SK-N-SH (cell line): Measurements from ENCODE around the gene MBLAC1. TPM values are rescaled to one million over a fixed set of nuclear protein-coding genes. Genes with fewer than 3 reads are reported as not detected.
A peak's percentile ranks its signal among the peaks of the same experiment; 100 is the strongest.

Experiments
- CTCF ChIA-PET: fragments of 300-600, 350-600 bp; formaldehyde crosslinking; extraction: SDS; loops from one replicate; lab custom pipeline; 2021; lab: Yijun Ruan, JAX
- POLR2A ChIA-PET: fragments of 350-600 bp; sonication (Branson Sonifier 250); formaldehyde crosslinking; extraction: SDS; loops from one replicate; lab custom pipeline; 2020; ENCODE audit warnings: antibody characterized with exemption, inconsistent platforms; lab: Yijun Ruan, JAX
- DNase-seq: peaks from one replicate; pipeline ENCODE4 v3.0.0; 2012
- H2AFZ ChIP-seq: fragments of 200-600 bp; sonication (generic); 2 replicates; pipeline ENCODE4 v1.8.1; 2016; ENCODE audit warnings: antibody characterized with exemption, mild to moderate bottlenecking, low read depth
- H3F3A ChIP-seq: fragments of 200-600 bp; sonication (generic); replicated peaks from 2 replicates; pipeline ENCODE3; 2016; ENCODE audit warnings: antibody characterized with exemption, mild to moderate bottlenecking; ENCODE audit not compliant: insufficient read depth
- H3K27ac ChIP-seq, 2 experiments: fragments of 200-500 bp in 1 of 2; fragments of 200-600 bp in 1 of 2; sonication (Bioruptor generic) in 1 of 2; sonication (generic), shearing (Covaris generic) in 1 of 2; 2 replicates each; pipeline versions ENCODE4 v1.5.1 to v1.6.1; 2014 to 2016; ENCODE audit warnings: low read depth in 2 of 2, inconsistent platforms in 1 of 2, low read length in 1 of 2, mild to moderate bottlenecking in 1 of 2, mixed read lengths in 1 of 2
- H3K27me3 ChIP-seq: fragments of 200-600 bp; sonication (generic), shearing (Covaris generic); 2 replicates; pipeline ENCODE4 v1.6.1; 2016; ENCODE audit warnings: mixed run types; ENCODE audit not compliant: insufficient read depth
- H3K36me3 ChIP-seq, 2 experiments: fragments of 200-500 bp in 1 of 2; fragments of 200-600 bp in 1 of 2; sonication (Bioruptor generic) in 1 of 2; sonication (generic) in 1 of 2; replicated peaks in 1 of 2; 2 replicates each; pipeline versions ENCODE3 to v1.5.1; 2014 to 2016; ENCODE audit warnings: low read length in 1 of 2, mild to moderate bottlenecking in 1 of 2; ENCODE audit not compliant: insufficient read depth in 2 of 2, control insufficient read depth in 1 of 2
- H3K4me1 ChIP-seq, 2 experiments: fragments of 200-500 bp in 1 of 2; fragments of 200-600 bp in 1 of 2; sonication (Bioruptor generic) in 1 of 2; sonication (generic), shearing (Covaris generic) in 1 of 2; 2 replicates each; pipeline versions ENCODE4 v1.5.1 to v1.6.1; 2014 to 2016; ENCODE audit warnings: low read depth in 1 of 2, low read length in 1 of 2, mixed run types in 1 of 2; ENCODE audit not compliant: insufficient read depth in 2 of 2, control insufficient read depth in 1 of 2
- H3K4me2 ChIP-seq: fragments of 200-600 bp; sonication (generic), shearing (Covaris generic); 2 replicates; pipeline ENCODE4 v1.6.1; 2017; ENCODE audit warnings: mixed run types
- H3K4me3 ChIP-seq, 2 experiments: fragments of 200-500 bp in 1 of 2; fragments of 200-600 bp in 1 of 2; sonication (Bioruptor generic) in 1 of 2; sonication (generic), shearing (Covaris generic) in 1 of 2; 2 replicates each; pipeline versions ENCODE4 v1.5.1 to v1.8.1; 2014 to 2016; ENCODE audit warnings: low read depth in 2 of 2, inconsistent platforms in 1 of 2, low read length in 1 of 2, mild to moderate bottlenecking in 1 of 2, mixed read lengths in 1 of 2, moderate library complexity in 1 of 2
- H3K79me2 ChIP-seq: fragments of 200-600 bp; sonication (generic); 2 replicates; pipeline ENCODE4 v1.8.1; 2017; ENCODE audit warnings: mild to moderate bottlenecking; ENCODE audit not compliant: insufficient read depth
- H3K9ac ChIP-seq: fragments of 200-600 bp; sonication (generic); 2 replicates; pipeline ENCODE4 v1.6.1; 2017; ENCODE audit warnings: mixed run types
- H3K9me2 ChIP-seq: fragments of 200-600 bp; sonication (generic); 2 replicates; pipeline ENCODE4 v1.6.1; 2017; ENCODE audit warnings: mixed run types
- H3K9me3 ChIP-seq: fragments of 200-600 bp; sonication (generic); 2 replicates; pipeline ENCODE4 v1.6.1; 2017; ENCODE audit warnings: mixed run types, mild to moderate bottlenecking, moderate library complexity
- H4K20me1 ChIP-seq: fragments of 200-600 bp; sonication (generic); 2 replicates; pipeline ENCODE4 v1.6.1; 2017; ENCODE audit warnings: mild to moderate bottlenecking, mixed run types; ENCODE audit not compliant: insufficient read depth
- CHD2 ChIP-seq: fragments of 150-350 bp; IDR thresholded peaks from 2 replicates; pipeline ENCODE4 v1.6.1; 2018; ENCODE audit warnings: low read length; ENCODE audit not compliant: partially characterized antibody
- ELF1 ChIP-seq: IDR thresholded peaks from 2 replicates; pipeline ENCODE4 v1.4.0; 2012
- EZH2phosphoT487 ChIP-seq: fragments of 200-600 bp; sonication (generic); IDR thresholded peaks from 2 replicates; pipeline ENCODE4 v1.6.1; 2017; ENCODE audit warnings: low read depth, mixed run types, mild to moderate bottlenecking, antibody characterized with exemption, moderate library complexity, borderline replicate concordance
- GABPA ChIP-seq: IDR thresholded peaks from 2 replicates; pipeline ENCODE4 v1.4.0; 2012; ENCODE audit warnings: low read depth, mild to moderate bottlenecking
- GATA2 ChIP-seq: sonication (generic); formaldehyde crosslinking; IDR thresholded peaks from 2 replicates; pipeline ENCODE4 v1.5.0; 2020; ENCODE audit warnings: mild to moderate bottlenecking, missing genetic modification reagents
- IRF3 ChIP-seq: fragments of 150-350 bp; IDR thresholded peaks from 2 replicates; pipeline ENCODE4 v1.6.1; 2016; ENCODE audit warnings: mild to moderate bottlenecking, low read depth, low read length
- MXI1 ChIP-seq: IDR thresholded peaks from 2 replicates; pipeline ENCODE4 v1.6.1; 2012; ENCODE audit warnings: mild to moderate bottlenecking, low read depth, low read length, improper control_type of control experiment
- NFIC ChIP-seq: IDR thresholded peaks from 2 replicates; pipeline ENCODE4 v1.4.0; 2012; ENCODE audit warnings: borderline replicate concordance
- NRF1 ChIP-seq: IDR thresholded peaks from 2 replicates; pipeline ENCODE4 v1.6.1; 2012; ENCODE audit warnings: low read depth, mild to moderate bottlenecking, low read length
- POLR2AphosphoS5 ChIP-seq: IDR thresholded peaks from 2 replicates; pipeline ENCODE4 v1.6.1; 2012; ENCODE audit warnings: low read depth, low read length
- RAD21 ChIP-seq: IDR thresholded peaks from 2 replicates; pipeline ENCODE4 v1.6.1; 2012; ENCODE audit warnings: mild to moderate bottlenecking, low read length
- SIN3A ChIP-seq: IDR thresholded peaks from 2 replicates; pipeline ENCODE4 v1.6.1; 2012; ENCODE audit warnings: low read depth, mild to moderate bottlenecking, low read length, moderate library complexity, borderline replicate concordance
- USF1 ChIP-seq: IDR thresholded peaks from 2 replicates; pipeline ENCODE4 v1.4.0; 2012; ENCODE audit warnings: low read depth, borderline replicate concordance
- USF2 ChIP-seq: fragments of 150-350 bp; IDR thresholded peaks from 2 replicates; pipeline ENCODE4 v1.6.1; 2017; ENCODE audit warnings: antibody characterized with exemption, low read length, low read depth, borderline replicate concordance
- YY1 ChIP-seq: IDR thresholded peaks from 2 replicates; pipeline ENCODE4 v1.4.0; 2012; ENCODE audit warnings: low read depth, mild to moderate bottlenecking
- ZBTB33 ChIP-seq: IDR thresholded peaks from 2 replicates; pipeline ENCODE4 v1.4.0; 2012; ENCODE audit warnings: low read depth, borderline replicate concordance
- WGBS: methylation state at CpG from one replicate; pipeline ENCODE4 v1.1.6; 2017; ENCODE audit warnings: low lambda C conversion rate; 5-methylcytosine and 5-hydroxymethylcytosine counted together
- polyA plus RNA-seq, 3 experiments: library from polyadenylated mRNA; depleted of rRNA; stranded (reverse); fragments of >200 nt; gene quantifications; 2 replicates each; pipeline ENCODE4 v1.2.3, GENCODE V29; 2012

Gene MBLAC1
- polyA plus RNA-seq, 1 of the 3 experiments (the other 2 are of a cell fraction): 4.4 TPM

- TF ChIP-seq IRF3: peak; percentile 21; the same call in 1 of the 2 replicates
- peak; percentile 95 for TF ChIP-seq ELF1
- TF ChIP-seq GATA2 (CRISPR knock-in tag): no peak
- no peak for TF ChIP-seq NRF1
- no peak for TF ChIP-seq POLR2AphosphoS5
- no peak; the same call in 1 of the 2 replicates for TF ChIP-seq ZBTB33
- peak; percentile 98 for TF ChIP-seq CHD2
- no peak for TF ChIP-seq RAD21
- TF ChIP-seq YY1: peak; percentile 86
These were observed 26.2 kb upstream of the MBLAC1 start (continued) for GRCh38 chr7:100100420-100101015.

GRCh38 chr7:100101016-100101862 is 25.5 kb upstream of the MBLAC1 start, which contains the start of the genes AP4M1 and MCM7:
Gene AP4M1 (plus strand): TSS chr7:100101643. CDS start chr7:100101715, 72 bp downstream.
Gene MCM7 (minus strand): TSS chr7:100101397. CDS start chr7:100101294, 103 bp downstream.
- Histone ChIP-seq H4K20me1 (peaks cover 7% of the 10 kb centered on the region), H3K36me3 (peaks cover 43 to 44% of the 10 kb centered on the region in 2 experiments), H3K9ac (peak within 1 kb of the TSS; percentile 98), H3K9me2 (no peaks in the 10 kb centered on the region), H3F3A (peaks cover 33% of the 10 kb centered on the region), H3K9me3 (no peaks in the 10 kb centered on the region), H3K27ac (peak within 1 kb of the TSS; percentile 94 to 95), H3K79me2 (peaks cover 63% of the 10 kb centered on the region), H3K4me1 (peaks cover 24 to 33% of the 10 kb centered on the region in 2 experiments), H2AFZ (peak within 1 kb of the TSS; percentile 73), H3K27me3 (no peaks in the 10 kb centered on the region), H3K4me3 (peak within 1 kb of the TSS; percentile 70 to 99), H3K4me2 (peak within 1 kb of the TSS; percentile 100)
- CTCF ChIA-PET: interaction anchor here (0.6 to 5.4 kb wide), 11 partner anchors 10 to 172 kb away, joined by 3 to 74 read pairs (median 4); partner anchors contain the start of genes GJC3, MBLAC1 and ZNF3
- POLR2A ChIA-PET: interaction anchor here (0.6 to 4.2 kb wide), 29 partner anchors 9 to 1116 kb away, joined by 3 to 98 read pairs (median 4); partner anchors contain the start of genes ATP5MF, CNPY4, COPS6 and GPC2
- WGBS: 0% methylated on average over 53 of the region's 80 CpGs
- peak; percentile 97 for DNase-seq
- TF ChIP-seq MXI1 (peak; percentile 61), EZH2phosphoT487 (no peak), USF1 (peak; percentile 100), NFIC (peak; percentile 35; the same call in 1 of the 2 replicates), POLR2AphosphoS5 (peak; percentile 88), SIN3A (peak; percentile 98), ZBTB33 (no peak), RAD21 (no peak), USF2 (peak; percentile 95), GATA2 (CRISPR knock-in tag) (no peak), IRF3 (no peak; the same call in 1 of the 2 replicates), CHD2 (peak; percentile 92), NRF1 (peak; percentile 43; the same call in 1 of the 2 replicates), GABPA (peak; percentile 65)
